HG02970 (cell line): ENCODE results near the gene VASH1.

ENCODE experiments used
- ATAC-seq: cut with Tn5 transposase; IDR thresholded peaks from one replicate; pipeline ENCODE4 v1.9.1; 2021; ENCODE audit warnings: mild to moderate bottlenecking, moderate library complexity, moderate number of reproducible peaks; ENCODE audit not compliant: unreplicated experiment, low FRiP score

Gene VASH1

DNA sequence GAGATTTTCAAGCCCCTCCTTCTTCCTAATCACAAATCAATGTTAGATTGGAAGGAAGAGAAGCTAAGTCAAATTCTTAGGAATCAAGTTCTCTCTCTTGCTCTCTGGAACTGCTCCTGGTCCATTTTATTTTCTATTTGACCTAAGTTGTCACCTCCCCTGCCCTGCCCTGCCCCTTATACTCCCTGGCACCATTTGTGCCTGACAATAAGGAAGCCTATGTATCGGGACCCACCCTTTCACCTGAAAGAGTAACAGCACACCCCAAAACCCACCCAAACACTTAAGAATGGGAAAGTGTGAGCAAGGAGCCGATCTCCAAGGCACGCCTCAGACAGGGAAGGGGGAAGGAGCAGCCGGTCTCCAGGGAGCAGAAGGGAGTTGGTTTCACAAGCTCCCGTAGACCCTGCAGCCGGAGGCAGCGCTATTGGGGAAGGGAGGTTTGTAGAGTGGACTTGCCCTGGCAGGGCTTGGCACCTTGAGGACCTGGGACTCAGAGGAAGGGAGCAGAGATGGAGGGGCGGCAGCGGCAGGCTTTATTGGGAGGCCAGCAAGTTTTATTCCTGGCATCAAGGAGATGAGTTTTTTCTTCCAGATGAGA lies 66.5 kb downstream of the VASH1 start:
- no peak for ATAC-seq

- ATAC-seq = no peak
Observed at GRCh38 chr14:76828339-76829012, 67.2 kb downstream of the VASH1 start.

GRCh38 chr14:76829013-76829365 lies 67.7 kb downstream of the VASH1 start:
- ATAC-seq = no peak

DNA sequence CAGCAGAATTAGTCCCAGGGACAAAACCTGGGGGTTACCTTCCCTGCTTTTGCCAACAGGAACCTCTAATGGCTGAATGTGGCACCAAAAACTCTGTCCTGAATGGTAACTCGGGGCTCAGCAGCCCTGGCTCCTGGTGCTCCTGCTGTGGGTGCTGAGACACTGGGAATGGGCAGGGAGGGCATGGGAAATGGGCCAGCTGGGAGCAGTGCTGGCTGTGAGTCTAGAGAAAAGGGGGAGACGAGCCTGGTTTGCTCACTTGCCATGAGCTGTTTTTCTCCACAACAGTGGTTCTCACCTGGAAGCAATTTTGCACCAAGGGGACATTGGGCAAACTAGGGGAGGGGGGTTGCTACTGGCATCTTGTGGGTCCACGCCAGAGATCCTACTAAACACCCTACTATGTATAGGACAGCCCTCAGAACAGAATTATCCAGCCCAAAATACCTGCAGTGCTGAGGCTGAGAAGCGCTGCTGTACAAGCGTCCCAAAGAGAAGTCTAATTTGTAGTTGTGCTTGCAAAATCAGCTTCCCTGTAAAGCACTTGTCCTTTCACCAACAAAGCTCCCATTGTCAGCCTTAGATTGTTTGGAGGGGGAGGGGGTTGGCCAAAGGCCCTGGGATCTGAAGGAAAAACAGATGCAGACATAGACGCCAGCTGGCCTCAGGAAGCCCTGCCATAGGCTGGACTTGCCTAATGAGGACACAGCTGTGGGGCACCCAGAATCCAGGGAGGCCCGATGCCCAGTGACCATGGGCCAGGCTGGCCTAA lies 68.6 kb downstream of the VASH1 start:
- ATAC-seq = no peak

GRCh38 chr14:76830556-76830955 lies 69.3 kb downstream of the VASH1 start:
- ATAC-seq = no peak

DNA sequence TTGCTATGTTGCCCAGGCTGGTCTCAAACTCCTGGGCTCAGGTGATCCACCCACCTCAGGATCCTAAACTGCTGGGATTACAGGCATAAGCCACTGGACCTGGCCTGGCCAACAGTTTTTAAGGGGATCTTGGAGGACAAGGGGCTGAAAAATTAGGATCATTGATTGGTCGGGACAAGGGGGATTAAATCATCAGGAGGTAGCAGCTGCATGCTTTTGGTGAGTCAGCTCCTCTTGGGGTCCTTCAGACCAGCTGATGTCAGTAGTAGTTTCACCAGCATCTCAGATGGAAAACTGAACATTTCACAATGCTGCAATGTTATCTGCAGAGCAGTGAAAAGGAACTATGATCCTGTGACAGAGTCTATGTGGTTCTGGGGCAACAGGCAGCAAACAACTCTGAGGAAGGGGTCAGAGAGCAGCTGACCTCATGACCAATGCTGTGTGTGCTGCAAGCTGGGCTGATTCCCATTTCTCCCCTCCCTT lies 71.3 kb downstream of the VASH1 start:
- no peak for ATAC-seq
